GM21390 (cell line): ENCODE results near the gene FAM83G.

ENCODE experiments used
- ATAC-seq: cut with Tn5 transposase; IDR thresholded peaks from one replicate; pipeline ENCODE4 v1.9.1; 2021; ENCODE audit not compliant: unreplicated experiment

FAM83G gene

DNA sequence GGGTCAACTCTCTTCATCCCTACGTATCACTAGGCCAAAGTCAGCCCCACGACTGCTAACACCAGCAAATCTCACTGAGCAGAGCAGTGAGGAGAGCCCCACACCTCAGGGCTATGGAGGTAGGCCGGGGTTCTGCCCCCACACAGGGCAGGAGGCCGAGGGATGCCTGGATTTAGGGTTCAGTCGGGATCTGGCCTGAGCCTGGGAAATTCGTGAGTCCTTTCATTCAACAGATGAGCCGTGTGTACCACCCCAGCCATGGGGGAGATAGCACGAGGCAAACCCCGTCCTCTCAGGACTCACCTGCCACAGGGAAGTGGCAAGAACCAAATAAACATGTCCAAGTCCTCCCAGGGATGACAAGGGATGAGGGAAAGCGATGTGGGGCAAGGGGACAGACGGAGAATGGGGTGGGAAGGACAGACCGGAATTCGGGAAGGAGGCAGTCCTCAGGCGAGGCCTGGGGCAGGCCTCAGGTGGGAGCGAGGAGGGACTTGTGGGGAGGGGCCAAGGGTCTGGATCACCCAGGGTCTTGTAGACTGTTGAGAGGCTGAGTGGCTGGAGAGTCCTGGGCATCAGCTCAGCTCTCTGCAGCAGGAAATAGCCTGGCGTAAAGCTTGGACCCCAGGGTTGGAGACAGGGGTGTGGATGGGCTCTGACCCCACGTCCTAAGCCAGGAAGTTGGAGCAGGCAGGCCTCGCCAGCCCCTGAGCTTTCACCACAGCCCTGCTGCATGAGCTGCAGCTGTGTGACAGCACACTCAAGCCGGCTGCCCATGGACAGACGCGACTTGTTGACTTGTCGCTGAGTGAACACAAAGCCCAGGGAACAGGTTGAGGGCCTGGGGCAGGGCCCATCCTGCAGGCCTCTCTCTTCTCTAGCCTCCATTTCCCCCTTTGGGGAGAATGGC, 7.9 kb upstream of the FAM83G start:
- no peak for ATAC-seq

DNA sequence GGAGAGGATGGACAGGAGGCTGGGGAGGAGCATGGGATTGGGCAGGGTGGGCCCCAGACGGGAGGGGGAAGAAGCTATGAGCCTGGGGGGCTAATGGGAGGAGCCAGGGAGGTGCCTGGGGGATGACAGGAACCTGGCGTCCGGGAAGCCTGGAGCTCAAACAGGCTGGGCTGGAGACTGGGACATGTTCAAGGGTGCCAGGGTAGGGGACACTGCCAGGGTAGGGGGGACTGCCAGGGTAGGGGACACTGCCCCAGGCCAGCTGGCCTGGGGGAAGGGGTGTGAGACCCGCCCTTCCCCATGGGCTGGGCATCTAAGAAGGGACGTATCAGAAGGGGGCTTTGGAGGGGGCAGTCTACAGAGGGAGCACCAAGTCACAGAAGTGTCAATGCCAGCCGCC, 7.0 kb upstream of the FAM83G start:
- no peak for ATAC-seq

DNA sequence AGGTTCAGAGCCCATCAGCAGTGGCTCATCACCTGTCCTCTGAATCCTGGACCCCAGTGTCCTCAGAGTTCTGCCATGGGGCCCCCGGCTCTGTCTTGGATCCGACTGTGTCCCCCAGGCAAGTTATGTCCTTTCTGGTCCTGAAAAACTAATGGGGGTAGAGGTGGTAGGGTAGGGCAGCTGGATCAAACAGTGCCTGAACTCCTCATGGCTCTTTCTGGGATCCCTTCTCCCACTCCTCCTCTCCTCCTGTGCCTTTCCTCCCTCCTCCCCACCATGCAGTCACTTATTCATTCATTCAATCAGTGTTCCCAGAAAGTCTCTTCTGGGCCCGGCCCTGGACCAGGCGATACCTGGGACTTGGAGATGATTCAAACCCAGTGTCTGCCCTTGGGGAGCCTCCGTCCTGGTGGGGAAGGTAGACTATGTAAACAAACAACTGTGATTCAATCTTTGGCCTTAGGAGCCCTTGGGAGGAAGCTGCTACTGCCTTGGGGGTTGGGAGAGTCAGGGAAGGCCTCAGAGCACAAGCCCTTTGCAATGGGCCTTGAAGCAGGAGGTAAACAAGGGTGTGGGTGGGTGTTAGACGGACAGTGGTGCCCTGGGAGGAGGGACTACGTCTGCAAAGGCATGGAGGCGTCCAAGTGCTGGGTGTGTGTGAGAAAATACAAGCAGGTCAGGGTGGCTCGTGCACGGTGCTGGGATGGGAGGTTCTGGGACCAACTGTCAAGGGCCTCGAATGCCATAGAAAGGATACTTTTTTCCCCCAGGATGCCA, 6.4 kb upstream of the FAM83G start:
- ATAC-seq = no peak

DNA sequence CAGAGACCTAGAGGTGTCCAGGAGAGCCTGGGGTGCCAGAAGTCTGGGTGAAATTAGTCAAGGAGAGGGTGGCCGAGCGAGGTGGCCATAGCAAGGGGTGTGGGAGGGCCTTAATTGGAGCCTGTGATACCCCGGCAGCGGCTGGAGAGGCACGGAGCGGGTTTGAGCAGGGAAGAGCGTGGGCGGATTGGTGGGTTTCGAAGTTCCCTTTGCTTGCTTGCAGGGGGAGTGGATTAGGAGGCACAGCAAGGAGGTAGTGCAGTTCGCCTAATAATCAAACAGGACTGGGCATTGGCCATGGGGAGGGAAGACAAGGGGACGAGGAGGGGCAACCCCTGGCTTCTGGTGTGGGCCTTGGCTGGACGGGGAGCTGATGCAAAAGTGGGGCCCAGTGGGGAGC, 5.4 kb upstream of the FAM83G start:
- no peak for ATAC-seq

DNA sequence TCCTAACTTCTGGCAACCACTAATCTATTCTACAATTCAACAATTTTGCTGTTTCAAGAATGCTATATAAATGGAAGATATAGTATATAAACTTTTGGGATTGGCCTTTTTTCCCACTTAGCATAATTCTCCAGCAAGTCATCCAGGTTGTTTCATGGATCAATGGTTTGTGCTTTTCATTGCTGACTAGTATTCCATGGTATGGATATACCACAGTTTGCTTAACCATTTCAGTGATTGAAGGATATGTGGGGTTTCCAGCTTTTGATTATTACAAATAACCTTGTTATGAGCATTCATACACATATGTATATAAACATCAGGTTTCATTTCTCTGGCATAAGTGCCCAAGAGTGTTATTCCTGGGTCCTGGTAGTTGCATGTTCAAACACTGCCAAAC, 2.1 kb upstream of the FAM83G start:
- no peak for ATAC-seq

DNA sequence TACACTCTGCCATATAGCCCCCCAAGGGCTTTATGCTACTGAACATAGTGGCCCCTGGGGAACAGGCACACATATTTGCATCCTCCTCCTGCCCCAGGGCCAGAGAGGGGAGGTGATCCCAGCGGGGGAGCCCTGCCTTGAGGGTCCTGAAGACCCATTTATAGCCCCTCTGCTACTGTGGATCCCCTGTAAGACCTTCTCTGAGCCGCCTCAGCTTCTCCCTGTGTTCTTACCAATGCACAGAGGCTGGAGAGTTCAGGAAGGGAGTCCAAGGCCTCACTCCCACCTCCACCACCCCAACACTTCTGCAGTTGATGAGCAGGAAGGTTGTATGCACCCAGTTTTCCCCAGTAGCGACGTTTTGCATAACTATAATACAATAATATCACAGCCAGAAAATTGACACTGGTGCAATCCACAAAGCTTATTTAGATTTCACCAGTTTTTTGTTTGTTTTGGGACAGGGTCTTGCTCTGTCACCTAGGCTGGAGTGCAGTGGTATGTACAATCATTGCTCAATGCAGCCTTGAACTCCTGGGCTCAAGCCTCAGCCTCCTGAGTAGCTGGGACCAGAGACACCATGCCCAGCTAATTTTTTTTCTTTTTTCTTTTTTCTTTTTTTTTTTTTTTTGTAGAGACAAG, 1.3 kb upstream of the FAM83G start:
- no peak for ATAC-seq

DNA sequence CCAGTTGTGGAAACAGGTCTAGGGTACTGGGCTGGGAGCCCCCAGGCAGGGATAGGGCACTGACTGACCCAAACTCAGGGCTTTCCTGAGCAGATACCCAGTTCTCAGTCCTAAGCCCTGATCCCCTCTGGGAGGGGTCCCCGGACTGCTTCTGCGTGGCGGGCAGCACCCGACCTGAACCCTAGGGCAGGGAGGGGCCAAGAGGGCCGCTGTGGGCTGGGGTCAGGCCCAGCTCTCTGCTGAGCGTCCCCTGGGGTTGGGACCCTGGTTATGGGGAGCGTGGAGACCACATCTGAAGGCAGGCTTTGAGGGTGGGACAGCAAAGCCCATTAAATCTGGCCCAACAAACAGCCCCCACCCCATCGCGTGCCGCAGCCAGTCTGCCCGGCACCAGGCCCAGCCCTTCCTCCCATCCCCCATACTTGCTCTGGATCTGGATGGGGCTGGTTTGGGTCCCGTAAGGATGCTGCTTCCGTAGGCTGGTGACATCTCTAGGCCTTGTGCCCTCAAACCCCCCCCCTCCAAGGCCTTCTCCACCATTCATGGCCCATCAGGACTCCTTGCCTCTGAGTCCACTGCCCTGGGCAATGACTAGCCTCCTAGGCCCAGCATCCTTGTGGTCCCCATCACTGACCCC, 691 bp upstream of the FAM83G start:
- ATAC-seq = no peak

DNA sequence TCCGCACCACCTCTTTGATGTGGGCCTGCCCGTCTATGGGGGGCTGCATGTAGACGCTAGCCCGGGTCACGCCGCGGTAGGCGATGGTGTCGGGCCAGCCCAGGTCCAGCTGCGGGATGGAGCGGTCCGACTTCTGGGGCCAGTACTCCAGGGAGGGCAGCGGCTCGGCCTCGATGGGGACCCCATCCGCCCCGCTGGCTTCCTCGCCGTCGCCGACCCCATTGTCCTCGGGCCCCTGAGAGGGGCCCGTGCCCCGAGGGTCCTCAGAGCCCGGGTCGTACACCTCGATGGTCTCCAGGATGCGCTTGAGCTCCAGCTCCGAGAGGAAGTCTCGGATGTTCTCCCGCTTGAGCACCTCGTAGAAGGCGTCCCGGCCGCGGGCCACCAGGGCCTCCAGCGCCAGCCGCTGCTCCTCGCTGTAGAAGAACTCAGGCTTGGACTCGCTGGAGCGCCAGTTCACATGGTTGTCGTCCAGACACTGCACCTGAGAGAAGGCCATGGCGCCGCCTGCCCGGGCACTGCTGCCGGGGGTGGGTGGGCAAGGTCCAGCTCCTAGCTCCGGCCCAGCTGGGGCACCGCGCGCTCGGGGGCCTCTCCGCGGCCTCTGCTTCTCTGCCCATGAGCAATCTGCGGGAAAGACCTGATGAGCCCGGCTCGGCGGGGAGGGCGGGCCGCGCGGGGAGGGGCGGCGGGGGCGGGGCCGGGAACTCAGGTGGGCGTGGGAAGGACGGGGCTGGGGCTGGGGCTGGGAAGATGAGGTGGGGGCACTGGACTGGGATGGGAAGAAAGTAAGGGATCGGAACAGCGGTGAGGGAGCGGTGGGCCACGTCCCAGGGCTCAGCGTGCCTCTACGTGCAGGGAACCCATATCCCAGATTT, 782 bp downstream of the FAM83G start:
- no peak for ATAC-seq

DNA sequence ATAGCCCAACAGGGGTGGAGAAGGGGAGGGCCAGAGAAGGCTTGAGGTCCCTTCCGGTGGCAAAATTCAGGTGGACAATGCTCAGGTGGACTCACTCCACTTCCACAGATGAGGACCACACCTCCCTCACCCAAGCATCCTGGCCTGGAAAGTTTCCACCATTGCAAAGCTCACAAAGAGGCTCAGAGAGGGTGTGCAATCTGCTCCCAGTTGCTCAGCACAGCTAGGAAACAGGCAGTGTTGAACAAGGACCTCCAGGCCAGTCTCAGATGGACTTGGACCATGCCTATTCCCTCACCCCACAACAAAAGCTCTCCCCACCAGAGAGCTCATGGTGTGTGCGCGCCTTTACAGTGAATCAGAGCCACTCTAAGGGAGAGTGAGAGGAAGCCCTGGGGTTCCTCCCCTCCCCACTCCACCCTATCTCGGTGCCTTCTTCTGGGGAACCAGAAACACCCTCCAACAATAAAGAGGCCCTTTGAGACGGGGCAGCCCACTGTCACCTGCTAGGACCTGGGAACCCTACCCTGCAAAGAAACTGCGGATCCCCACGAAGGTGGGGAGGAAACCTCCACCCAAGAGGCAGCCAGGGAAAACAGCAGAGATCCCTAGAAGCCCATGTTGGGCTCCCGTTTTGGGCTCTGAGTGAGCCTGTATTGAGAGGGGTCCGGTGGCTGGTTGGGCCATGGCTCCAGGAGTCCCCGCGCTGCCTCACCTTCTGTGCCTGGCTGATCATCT, 1.6 kb downstream of the FAM83G start:
- no peak for ATAC-seq

DNA sequence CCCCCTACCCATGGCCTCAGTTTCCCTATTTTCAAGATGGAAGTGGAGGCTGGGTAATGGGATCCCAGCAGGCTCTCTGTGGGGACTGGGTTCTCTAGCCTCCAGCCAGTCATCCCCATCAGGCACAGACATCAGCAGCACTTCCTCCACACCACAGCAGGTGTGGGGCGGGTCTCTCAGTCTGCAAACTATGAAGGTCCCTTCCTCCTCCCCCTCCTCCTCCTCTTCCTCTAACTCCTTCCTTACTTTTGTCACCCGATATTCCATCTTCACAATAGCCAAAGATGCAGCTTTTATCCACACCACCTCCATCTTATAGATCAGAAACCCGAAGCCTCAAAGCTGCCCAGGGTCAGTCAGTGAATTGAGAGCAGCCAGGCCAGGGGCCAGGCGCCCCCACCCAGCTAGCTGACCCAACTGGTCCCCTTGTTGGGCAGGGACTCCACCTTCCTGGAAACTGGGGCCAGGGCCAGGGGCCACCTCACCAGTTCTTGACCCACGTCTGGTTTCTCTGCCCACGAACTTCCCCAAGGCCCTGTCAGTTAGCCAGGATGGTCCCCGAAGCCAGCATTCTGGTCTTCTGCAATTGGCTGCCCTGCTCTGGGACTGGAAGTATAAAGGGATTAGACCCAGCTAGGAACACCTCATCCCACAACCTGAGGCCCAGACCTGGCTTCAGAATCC, 2.5 kb downstream of the FAM83G start:
- no peak for ATAC-seq

DNA sequence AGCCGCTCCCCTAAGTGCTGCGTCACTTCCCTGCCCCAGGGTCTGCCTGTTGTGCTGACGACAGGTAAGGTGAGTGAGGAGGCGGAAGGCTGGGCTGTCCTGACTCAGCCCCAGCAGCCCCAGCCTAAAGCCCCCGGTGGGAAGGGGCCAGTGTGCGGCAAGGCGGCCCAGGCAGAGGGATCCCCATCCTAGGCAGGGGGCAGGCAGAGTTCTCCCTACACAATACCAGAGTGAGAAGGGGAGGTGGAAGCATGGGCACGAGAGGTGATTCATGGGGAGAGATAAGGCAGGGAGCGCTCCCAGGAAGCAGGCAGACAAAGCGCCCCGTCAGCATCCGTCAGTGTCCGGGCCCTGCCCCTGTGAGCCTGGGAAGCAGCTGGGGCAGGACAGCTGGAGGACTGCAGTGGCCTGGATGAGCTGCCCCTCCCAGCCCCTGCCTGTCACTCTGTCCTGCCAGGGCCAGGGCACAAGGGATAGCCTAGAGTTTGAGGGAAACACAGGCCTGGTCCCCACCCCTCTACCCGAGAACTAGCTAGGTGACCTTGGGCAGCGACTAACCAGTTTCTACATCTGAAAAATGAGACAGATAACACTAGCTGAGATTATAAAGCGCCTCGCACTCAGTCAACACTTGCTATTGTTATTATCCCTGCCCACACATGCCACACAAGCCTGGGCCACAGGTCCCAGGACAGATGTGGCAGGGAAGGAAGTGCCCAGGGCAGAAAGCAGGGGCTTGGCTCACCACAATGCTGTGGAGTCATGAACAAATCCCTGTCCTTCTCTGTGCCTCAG, 3.8 kb downstream of the FAM83G start:
- ATAC-seq = no peak

DNA sequence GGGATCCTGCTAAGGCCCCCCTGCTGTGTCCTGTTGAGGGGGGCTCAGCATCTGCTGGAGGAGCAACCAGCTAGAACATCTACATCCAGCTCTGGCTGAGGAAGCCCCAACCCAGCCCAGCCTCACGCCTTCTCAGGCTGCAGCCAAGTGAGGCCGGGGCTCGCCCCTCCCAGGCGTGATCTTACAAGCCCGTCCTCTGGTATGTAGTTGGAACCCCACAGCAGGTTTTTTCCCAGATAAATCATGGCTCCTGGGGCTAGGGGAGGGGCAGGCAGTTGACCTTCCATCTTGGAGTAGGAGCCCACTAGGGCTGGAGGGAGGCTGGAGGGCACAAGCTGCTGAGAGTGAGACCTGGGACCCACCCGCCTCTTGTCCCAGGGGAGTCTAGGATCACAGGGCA, 4.7 kb downstream of the FAM83G start:
- no peak for ATAC-seq

DNA sequence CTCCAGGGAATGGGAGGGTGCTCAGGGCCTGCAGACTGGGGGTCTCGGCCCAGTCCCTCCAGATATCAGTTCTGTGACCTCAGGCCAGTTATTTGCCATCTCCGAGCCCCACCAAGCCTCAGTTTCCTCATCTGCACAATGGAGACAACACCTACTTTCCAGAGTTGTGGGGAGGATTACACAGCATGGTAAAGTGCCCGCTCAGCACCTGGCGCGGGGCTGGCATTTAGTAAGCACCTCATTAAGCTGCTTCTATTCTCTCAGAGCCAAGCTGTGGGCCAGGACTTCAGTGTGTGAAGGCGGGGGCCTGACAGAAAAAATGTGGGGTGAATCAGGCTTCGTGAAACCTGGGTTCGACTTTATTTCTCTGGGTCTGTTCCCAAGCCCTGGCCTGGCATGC, 5.2 kb downstream of the FAM83G start:
- ATAC-seq = no peak

DNA sequence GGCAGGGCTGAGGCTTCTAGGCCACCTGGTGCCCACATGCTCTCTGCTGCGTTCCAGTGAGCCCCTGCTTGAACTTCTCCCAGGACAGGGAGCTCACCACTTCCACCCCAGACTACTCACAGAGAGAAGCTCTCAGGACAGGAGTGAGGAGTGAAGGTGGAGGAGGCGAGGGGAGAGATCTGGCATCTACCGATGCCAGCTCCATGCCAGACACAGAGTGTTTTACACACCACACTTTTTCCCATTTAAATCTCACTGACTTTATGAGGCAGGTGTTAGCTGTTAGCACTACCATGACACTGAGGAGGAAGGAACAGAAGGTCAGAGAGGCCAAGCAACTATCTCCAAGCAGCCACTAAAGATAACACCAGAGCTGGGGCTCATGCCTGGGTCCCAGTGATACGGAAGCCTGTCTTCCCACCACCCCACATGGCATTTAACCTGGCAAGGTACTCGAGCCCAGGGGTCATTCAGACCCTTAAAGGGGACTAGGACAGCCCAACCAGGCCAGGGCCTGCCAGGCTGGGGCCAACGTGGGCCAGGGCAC, 6.8 kb downstream of the FAM83G start:
- ATAC-seq = no peak

DNA sequence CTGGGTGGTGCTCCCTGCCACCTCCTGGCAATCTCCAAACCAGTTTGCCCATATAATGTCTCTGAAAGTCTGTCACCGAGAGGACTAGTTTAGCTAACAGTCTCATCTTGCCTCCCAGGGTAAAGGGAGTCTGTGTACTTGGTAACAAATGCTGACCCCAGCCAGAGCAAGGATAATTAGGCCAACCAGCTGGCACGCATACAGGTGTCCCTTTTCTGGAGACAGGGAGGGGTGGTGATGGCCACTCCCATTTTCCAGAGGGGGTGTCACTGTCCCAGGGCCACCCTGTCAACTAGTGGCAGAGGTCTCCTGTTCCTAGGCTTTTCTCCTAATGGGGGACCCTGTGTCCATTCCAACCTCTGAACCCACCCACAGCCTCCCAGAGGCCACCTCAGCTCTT, 8.1 kb downstream of the FAM83G start:
- no peak for ATAC-seq

DNA sequence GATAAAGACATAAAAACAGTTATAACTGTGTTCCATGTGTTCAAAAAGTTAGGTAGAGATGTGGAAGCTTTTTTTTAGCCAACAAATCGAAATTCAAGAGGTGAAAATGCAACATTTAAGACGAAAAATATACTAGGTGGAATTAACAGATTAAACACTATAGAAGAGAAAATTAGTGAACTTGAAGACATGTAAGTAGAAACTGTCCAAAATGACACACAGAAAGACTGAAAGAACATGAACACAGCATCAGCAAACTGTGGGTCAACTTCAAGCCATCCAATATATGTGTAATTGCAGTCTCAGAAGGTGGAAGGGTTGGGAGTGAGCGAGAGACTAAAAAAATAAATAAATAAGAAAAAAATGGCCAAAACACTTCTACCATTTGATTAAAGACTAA, 9.3 kb downstream of the FAM83G start:
- ATAC-seq = no peak

DNA sequence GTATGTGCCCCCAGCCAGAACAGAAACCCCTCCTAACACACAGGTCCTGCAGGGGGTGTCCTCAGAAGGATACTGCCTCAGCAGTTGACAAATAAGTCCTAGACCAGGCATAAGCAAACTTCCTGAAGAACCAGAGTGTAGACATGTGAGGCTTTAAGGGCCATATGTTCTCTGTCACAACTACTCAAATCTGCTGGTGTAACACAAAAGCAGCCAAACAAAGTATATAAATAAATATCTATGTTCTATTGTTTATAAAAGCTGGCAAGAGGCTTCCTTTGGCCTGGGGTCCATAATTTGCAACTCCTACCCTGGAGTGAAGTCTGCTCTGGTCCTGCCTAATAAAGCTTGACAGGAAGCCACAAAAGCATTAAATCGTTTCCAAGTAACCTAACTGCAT, 9.9 kb downstream of the FAM83G start:
- ATAC-seq = no peak

DNA sequence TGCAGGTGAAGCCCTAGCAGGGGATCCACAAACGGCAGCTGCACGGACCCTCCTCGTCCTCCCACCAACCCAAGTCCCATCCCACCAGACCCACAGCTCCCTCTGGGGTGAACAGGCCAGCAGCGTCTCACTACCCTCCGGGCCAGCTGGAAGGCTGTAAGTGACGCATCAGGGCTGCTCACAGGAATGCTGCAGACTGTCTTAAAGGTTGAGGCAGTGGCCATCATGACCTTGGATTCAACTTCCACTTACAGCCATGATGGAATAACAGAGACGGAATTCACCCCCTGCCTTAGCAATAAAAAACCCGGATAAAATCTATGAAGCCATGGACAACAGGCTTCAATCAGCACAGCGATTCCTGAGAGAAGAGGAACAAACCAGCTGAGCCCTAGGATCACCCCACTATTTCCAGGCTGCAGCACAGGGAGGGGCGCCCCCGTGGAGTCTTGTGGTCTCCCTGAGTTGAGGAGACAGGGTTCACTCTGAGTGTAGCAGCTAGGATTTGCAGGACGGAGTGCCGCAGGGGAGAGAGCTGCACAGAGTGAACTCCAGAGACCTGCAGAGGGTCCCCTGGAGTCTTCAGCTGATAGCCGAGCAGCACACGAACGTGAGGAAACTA, 10.5 kb downstream of the FAM83G start:
- ATAC-seq = no peak
